NCI-H1105 (cell line): ENCODE results near the gene CACNA2D4.

ENCODE experiments used
- DNase-seq: peaks from one replicate; lab custom pipeline; 2025; lab: John Stamatoyannopoulos, UW

Gene CACNA2D4

GRCh38 chr12:1934831-1935230 lies 16.4 kb upstream of the CACNA2D4 start:
- no peak for DNase-seq

- DNase-seq, result no peak
These were observed 15.6 kb upstream of the CACNA2D4 start for GRCh38 chr12:1934068-1934467.

GRCh38 chr12:1933342-1934051 lies 15.0 kb upstream of the CACNA2D4 start:
- DNase-seq, result no peak

- no peak for DNase-seq
These were observed 13.9 kb upstream of the CACNA2D4 start for GRCh38 chr12:1932264-1932777.

- DNase-seq, result no peak
These were observed 13.2 kb upstream of the CACNA2D4 start for GRCh38 chr12:1931642-1932041.

GRCh38 chr12:1930803-1931597 lies 12.5 kb upstream of the CACNA2D4 start:
- no peak for DNase-seq

- no peak for DNase-seq
These were observed 11.7 kb upstream of the CACNA2D4 start for GRCh38 chr12:1929985-1930802.

- no peak for DNase-seq
These were observed 11.0 kb upstream of the CACNA2D4 start for GRCh38 chr12:1929241-1929984.

GRCh38 chr12:1928439-1929121 lies 10.1 kb upstream of the CACNA2D4 start:
- no peak for DNase-seq

- DNase-seq, result no peak
These were observed 9.4 kb upstream of the CACNA2D4 start for GRCh38 chr12:1927751-1928351.

- DNase-seq, result no peak
These were observed 8.7 kb upstream of the CACNA2D4 start for GRCh38 chr12:1927051-1927680.

- no peak for DNase-seq
These were observed 7.8 kb upstream of the CACNA2D4 start for GRCh38 chr12:1926251-1926657.

GRCh38 chr12:1925684-1926006 lies 7.2 kb upstream of the CACNA2D4 start:
- DNase-seq, result no peak

- no peak for DNase-seq
These were observed 6.7 kb upstream of the CACNA2D4 start for GRCh38 chr12:1924996-1925683.

- DNase-seq, result no peak
These were observed 4.5 kb upstream of the CACNA2D4 start for GRCh38 chr12:1922985-1923384.

GRCh38 chr12:1922075-1922709 lies 3.7 kb upstream of the CACNA2D4 start:
- no peak for DNase-seq

GRCh38 chr12:1920971-1921370 lies 2.5 kb upstream of the CACNA2D4 start:
- no peak for DNase-seq

- no peak for DNase-seq
These were observed 2.0 kb upstream of the CACNA2D4 start for GRCh38 chr12:1920436-1920835.

GRCh38 chr12:1919763-1920162 lies 1.3 kb upstream of the CACNA2D4 start:
- no peak for DNase-seq
